HG03108 (cell line): ENCODE measurements around the gene ZNF467.

ENCODE experiments used
- ATAC-seq: cut with Tn5 transposase; IDR thresholded peaks from one replicate; pipeline ENCODE4 v1.9.1; 2021; ENCODE audit warnings: moderate library complexity; ENCODE audit not compliant: unreplicated experiment

ZNF467 gene

DNA sequence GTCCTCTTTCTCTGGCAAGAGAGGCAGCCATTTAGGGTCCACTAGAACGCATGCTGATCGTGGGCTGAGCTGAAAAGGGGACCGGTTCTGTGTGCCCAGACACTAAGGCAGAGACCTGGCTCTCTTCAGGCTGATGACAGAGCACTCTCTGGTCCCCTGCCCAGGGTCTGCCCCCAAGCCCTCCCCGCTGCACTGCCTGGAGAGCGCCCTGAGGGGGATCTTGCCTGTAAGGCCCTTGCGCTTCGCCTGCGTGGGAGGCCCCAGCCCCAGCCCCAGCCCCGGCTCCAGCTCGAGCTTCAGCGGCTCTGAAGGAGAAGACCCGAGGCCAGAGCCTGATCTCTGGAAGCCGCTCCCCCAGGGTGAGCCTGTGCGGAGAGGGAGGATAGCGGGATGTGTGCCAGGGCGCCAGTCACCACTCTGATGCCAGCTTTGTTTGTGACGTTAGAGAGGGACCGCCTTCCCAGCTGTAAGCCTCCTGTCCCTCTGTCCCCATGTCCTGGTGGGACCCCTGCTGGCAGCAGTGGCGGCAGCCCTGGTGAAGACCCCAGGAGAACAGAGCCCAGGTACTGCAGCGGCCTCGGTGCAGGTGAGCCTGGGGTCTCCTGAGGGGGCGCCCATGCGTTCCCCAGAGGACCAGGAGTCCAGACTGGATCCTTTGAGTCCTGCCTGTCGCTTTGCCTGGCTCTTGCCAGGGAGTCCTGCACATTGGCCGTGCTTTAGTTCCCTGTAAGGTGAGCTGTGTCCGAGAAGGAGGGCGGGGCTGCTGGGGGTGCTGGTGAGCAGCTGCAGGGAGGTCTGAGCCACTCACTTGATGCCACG, 43.2 kb downstream of the ZNF467 start:
- no peak for ATAC-seq

DNA sequence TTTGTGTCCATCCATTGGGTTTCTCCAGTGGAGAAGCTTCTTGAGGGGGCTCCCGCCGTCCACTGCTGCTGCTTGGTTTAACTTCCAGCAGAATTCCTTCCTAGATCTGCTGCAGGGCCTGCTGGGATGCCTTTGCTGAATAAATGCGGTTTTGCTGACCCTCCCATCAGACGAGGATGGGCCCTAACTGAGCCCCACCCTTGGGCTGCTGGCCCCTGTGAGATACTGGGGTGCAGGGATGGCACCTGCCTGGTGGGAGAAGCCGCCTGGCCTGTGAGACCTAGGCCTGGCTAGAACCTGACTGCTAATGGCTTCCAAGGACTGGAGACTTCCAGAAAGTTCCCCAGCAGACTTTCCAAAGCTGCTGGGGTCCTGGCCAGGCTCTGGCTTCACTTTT, 43.8 kb downstream of the ZNF467 start:
- no peak for ATAC-seq

DNA sequence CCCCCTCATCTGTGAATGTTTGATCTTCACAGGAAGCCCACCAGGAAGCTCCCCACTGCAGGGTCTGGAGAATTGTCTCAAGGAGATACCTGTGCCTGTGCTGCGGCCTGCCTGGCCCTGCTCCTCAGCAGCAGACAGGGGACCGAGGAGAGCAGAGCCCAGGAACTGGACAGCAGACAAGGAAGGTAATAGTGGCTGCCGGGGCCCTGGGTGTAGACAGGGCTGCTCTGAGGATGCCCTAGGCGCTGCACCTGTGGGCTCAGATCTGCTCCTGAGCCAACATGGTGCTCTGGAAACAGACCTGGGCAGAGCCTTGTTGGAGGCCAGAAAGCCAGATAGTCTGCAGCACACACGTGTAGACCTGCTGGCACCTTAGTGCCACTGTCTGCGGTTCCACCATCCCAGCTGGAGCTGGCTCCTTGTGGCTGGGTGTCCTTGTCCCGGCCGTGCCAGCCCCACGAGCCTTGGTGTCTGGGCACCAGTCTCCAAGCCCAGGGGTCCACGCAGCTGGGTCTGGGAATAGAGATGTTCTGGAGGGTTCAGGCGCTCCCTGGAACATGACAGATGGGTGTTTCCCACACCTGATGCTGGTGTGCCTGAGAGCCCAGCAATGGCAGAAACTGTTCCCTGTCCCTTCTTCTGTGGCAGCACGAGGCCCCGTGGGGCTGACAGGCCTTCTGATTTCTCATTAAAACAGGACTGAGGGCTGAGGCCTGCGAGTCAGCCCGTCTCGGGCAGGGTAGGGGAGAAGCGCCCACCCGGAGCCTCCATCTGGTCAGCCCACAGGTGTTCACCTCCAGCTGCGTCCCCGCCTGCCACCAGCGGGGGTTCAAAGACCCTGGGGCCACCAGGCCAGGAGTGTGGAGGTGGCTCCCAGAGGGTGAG, 44.7 kb downstream of the ZNF467 start:
- no peak for ATAC-seq

DNA sequence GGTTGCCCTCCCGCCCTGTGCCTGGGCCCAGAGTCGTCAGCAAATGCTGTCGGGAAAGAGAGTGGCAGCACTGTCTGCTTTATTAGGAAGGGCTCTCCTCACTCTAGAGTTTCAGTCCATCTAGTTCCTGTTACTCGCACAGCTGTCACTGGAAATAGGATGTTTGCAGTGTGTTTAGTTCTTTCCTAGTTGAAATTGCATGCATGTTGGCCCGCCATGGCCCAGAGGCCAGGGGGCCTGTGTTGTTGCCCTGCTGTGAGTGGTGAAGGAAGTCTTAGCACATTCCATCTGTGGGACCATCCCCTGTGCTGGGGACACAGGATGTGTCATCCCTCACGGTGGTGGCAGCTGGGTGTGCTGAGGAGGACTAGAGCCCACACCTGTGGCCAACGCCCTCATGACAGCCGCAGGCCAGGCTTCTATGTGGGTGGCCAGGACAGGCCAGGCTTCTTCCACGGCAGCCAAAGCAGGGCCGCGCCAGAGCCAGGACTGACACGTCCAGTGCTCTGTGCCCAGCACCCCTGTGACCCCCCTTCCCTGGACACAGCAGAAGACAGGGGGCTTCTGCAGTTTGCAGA, 45.4 kb downstream of the ZNF467 start:
- no peak for ATAC-seq

DNA sequence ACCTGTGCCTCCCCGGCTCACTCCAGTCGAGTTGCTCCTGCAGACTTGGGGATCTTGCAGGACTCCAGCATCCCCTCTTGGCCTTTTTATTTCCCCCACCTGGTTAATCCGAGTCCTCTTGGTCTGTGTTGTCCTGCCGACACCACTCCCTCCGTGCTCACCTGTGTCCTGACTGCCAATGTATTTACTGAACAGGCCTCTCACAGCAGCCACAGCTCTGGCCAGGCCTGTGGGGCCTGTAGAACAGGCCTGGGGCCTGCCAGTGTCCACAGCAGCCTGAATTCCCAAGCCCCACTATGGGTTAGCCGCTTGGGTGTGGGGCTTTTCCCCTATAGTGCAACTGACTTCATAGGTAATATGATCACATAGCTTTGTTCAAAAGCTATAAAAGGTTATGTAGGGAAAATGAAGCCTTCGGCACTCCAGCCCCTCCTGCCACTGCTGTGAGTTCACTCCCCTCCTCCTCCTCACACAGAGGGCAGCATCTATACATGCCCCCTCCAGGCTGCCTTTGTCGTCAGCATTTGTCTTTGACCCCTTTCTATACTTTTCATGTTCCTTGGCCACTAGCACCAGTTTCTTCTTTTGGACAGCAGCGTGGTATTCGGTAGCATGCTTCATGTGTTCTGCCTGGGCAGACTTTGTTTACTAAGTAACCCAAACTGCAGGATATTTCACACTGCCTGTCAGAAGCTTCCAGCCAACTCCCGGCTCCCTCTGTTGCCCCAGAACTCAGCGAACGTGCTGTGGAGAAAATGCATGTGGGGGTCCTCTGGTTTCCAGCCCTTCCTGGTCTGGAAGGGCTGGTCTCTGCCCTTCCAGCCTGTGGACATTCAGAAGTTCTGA, 46.1 kb downstream of the ZNF467 start:
- ATAC-seq = no peak

DNA sequence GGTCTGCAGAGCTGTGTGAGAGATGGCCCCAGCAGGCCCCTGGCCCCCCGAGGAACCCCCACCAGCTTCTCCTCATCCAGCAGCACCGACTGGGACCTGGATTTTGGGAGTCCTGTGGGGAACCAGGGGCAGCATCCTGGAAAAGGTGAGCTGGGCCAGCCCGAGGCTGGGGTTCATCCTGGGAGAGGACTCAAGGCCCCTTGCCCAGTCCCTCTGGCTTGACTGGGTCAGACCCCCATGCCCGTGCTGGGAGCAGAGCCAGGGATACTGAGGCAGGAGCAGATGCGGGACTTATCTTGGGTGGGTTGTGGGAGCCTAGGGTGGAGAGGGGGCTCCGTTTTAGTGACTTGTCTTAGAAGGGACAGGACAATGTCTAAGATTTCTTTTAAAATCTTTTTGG, 47.5 kb downstream of the ZNF467 start:
- no peak for ATAC-seq

DNA sequence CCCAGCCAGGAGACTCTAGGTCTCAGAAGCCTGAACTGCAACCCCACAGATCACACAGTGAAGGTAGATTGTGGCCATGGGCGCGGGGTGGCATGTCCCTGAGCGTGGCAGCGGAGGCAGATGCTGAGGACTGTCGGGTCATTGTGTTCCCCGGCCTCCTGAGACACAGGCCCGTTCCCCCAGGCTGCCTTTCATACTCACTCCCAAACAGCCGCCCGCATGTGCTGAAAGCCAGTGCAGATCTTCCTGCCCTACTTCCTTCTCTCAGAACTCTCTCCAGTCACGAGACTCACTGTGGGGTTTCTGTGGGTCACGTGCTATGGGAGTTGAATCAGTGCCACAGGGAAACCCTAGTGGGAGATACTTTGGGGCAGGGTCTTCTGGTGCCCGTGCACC, 48.0 kb downstream of the ZNF467 start:
- no peak for ATAC-seq

DNA sequence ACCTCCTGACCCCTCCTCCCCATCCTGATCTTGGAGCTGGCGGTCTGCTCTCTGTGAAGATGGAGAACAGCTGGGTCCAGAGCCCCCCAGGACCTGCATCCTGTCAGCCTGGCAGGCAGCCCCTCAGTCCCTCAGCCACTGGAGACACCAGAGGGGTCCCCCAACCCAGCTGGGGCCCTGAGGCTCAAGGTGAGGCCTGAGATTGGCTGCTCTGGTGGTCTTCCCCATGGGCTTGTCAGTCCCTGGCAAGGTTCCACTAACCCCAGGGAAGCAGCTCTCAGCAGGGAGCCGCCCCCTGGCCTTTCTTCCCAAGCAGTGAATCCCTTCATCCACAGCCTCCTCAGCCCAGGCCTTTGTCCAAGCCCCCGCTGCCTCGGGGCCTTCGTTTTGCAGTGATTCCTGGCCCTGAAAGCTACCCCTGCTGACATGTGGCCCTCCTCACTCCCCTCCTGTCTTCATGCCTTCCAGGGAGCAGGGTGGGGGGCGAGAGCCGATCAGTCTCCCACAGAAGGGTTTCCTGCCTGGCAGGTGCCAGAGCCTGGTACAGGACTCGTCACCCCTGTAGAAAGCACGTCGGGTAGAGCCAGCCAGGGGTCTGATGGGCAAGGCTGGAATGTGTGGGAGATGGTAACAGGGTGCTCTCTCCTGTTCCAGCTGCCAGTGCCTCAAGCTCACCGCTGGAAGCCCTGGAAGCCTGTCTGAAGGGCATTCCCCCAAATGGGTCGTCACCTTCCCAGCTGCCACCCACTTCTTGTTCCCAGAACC, 48.5 kb downstream of the ZNF467 start:
- ATAC-seq = no peak

DNA sequence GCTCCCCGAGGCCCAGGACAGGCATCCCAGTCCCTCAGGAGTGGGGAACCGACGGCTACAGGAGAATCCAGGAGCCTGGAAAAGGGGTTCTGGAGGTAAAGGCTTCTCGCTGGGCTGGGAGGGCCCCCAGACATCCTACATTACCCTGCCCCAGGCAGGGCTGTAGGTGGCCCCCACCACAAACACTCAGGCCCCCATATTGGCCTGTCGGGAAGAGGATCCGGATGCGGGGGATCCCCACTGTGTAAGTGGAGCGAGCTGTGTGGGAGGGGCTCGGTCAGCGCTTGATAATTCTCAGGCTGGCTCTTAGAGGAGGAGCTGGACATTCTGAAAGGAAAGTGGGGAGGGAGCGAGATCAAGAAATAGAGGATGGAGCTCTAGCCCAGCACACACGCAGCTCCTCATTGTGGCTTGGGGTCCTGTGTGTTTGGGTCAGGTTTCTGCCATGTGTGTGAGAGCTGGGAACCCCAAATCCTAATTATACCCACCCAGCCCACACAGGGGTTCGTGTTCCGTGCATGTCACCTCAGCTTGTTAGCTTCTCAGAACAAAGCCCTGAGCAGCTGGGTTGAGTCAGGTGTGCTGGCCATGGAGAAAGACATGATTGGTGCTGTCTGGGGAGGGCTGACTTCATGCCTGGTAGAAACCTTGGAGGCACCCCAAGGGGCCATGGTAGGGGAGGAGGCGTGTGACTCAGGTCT, 49.4 kb downstream of the ZNF467 start:
- ATAC-seq = no peak

DNA sequence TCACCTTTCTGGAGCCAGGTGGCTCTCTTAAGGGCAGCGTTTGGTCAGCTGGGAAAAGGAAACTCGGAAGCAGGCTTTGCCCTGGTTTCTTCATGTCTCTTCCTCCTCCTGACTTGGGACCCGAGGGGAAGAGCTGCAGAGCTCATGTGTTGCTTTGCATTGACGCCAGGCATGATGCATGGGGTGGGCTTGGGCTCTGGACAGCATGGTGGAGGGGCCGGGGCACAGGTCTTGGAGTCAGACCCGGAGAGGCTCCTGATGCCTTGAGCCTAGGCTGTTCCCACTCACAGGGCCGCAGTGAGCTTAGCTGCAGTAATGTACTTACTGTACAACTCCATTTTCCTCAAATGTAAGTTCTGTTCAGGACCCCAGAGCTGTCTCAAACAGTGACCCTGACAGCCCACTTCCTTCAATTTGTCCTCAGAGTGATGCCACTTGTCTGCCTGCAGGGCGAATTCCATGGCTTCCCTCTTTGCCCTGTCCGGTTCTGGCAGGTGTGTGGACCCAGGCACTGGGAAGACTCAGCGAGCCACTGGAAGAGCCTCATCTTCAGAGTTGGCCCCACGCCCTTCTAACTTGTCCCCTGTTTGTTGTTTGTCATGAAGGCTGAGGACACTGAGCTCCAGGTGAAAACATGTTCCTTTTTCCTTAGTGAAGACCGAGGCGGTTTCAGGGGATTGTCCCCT, 50.2 kb downstream of the ZNF467 start:
- ATAC-seq = no peak

DNA sequence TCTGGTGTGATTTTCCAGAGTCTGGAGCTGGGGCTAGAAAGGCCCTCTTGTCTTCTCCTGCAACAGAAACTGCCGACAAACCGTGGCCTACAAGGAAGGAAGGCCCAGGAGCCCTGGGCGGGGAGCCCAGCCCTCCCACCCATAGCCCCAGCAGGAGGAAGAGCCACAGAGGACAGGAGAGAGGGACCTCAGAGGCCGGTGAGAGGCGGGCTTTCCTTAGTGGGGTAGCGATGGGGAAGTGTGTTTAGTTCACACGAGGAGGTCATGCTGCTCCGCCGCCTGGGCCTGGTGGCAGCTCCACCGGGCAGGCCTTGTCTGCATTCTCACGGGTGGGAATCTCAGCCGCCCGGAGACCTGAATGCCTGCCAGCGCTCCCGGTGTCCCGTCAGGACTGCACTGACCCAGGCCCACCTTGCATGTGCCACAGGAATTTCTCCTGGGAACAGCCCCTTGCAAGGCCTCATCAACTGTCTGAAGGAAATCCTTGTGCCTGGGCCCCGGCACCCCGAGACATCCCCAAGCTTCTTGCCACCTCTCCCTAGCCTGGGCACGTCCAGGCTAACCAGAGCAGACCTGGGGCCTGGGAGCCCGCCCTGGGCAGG, 50.9 kb downstream of the ZNF467 start:
- ATAC-seq = no peak

DNA sequence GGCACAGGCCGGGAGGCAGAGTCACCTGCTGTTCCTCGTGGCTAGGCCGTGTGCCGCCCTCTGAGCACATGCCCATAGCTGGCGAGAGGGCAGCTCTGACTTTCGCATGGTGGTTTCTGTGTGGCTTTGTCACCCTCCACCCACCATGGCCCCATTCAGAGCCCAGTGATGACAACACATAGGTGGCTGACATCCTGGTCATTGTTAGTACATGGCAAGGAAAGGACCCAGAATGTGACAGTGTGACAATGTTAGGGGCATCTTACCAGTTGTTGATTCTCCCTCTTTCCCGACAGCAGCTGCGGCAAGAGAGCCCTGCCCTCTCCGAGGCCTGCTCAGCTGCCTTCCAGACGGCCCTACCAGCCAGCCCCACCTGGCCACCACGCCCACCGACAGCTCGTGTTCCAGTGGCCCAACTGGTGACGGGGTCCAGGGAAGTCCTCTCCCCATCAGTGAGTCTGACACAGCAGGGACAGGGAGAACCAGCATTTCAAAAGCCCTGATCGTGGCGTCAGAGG, 52.2 kb downstream of the ZNF467 start:
- no peak for ATAC-seq

DNA sequence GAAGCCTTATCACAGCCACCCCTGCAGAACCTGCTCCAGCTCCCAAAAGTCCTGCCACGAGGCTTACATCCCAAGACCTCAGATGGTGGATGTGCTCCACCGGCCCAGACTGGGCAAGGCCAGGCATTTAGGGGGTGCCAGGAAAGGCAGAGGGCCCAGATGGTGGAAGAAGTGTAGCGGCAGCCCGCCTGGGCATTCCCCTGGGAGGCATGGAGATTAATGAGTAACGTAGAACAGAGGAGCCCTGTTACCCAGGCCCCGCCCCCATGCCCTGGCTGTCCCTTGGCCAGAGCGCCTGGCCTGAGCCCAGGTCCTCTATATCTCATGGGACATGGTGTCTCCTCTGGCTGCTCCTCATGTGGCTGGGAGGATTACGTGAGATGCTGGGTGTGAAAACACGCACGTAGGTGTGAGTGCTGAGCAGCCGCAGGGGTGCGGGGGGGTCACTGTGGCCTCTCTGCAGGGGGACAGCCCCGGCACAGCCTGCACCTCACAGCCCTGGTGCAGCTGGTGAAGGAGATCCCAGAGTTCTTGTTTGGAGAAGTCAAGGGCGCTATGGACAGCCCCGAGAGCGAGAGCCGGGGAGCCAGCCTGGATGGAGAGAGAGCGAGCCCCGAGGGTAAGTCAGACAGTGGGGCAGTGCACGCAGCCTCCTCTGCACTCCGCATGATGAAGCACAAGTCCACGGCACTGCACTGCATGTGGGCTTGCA, 52.9 kb downstream of the ZNF467 start:
- ATAC-seq = no peak

DNA sequence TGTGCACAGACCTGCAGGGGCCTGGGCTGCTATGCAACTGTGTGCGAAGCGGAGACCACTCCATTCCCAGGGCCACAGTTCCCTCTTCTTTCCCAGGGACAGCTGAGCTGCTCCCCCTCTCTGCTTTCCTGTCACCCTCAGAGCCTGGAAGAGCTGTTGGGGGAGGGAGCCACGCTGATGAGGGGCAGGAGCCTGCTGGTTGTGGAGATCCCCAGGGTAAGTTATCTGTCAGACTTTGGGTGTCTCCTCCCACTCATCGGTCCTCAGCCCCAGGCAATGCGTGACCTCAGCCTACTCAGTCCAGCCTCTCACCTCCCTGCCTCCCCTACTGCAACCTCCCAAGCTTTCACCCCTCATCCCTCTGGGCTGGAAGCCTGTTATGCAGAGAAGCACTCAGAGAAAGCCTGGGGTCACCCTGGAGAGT, 53.5 kb downstream of the ZNF467 start:
- ATAC-seq = no peak

DNA sequence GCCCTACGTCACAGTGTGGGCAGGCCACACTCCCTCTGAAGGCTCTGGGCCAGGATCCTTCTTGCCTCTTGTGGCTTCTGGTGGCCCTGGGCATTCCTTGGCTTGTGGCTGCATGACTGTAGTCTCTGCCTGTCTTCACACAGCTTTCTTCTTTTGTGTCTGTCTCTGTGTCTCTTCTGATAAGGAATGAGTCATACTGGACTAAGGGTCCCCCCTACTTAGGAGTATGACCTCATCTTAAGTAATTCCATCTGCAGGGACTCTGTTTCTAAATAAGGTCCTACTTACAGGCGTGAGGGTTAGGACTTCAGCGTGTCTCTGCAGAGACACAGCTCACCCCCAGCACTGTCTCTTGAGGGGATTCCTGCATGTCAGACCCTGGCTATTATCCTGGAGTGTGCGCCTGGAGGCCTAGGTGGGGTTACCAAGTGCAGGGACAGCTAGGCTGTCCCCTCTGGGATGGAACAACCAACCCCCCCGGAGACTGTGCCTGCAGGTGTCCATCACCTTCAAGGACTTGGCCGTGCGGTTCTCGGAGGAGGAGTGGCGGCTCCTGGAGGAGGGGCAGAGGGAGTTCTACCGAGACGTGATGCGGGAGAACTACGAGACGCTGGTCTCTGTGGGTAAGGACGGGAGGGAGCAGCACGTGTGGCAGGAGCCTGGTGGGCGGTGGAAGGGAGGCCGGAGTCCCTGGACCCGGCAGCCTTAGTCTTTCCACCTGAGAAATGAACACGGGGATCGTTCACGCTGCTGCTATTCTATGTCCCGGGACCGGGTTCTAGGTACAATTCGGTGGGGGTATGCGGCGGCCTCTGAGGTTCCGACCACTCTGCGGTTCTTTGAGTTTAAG, 54.1 kb downstream of the ZNF467 start:
- no peak for ATAC-seq

DNA sequence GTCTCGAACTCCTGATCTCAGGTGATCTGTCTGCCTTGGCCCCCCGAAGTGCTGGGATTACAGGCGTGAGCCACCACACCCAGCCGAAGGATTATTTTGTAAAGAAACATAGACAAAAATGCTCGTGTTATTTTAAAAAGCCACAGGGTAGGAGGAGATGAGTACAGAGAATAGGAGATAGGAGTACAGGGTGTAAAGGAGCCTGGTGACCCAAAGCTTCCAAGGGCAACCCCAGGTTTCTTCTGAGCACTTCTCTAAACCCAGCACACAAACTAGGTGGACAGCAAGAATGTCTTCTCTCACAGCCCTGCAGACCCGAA, 54.7 kb downstream of the ZNF467 start:
- no peak for ATAC-seq

DNA sequence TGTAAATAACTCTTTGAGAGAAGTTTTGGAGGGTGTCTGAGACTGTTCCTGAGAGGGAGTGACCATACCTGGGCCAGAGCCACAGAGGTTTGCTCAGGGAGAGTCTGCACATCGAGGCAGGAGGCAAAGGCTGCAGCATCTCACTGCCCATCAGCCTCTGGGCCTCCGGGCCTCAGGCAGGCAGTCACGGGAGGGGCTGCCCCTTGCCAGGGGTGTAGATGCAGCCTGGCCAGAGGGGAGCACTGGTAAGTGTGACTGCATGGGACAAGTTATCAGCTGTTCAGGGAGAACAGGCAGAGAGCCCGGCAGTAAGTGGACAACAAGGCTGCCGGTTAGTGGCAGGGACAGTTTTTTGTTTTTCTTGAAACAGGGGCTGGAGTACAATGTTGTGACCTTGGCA, 55.9 kb downstream of the ZNF467 start:
- ATAC-seq = no peak
